ENCODE results near the gene HELZ2.
"Not testable (repeated sequence)": the region's sequence is repeated elsewhere in the genome, so short reads cannot be mapped to it uniquely, and the experiment has no call there.

HELZ2 gene

DNA sequence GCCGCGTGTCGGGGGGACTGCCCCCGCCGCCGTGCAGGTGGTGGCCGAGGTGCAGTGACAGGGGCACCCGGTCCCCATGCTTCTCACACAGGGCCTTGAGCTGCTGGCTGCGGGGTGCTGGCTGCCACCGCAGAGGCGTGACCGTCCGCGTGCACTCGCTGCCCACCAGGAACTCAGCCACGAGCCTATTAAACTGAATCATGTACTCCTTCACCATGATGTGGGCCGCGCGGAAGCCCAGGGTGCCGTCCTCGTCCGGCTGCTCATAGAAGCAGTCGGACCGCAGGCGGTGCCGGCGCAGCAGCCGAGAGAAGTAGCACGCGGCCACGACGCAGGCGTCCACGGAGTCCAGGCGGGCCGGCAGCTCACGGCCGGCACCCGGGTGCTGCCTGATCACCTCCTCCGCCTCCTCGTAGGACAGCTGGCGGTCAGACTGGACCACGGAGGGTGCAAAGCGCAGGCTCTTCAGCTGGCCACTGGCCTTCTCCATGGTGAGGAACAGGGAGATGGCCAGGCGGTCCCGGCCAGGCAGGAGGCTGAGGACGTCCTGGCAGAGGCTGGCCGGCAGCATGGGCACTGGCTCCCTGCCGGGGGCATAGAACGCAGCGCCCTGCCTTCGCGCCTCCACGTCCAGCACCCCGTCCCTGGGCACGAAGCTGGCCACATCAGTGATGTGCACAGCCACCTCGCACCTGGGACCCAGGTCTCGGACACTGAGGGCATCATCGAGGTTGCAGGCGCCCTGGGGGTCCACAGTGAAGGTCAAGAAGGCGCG lies 9.8 kb downstream of the HELZ2 start:
- no peak for DNase-seq

DNA sequence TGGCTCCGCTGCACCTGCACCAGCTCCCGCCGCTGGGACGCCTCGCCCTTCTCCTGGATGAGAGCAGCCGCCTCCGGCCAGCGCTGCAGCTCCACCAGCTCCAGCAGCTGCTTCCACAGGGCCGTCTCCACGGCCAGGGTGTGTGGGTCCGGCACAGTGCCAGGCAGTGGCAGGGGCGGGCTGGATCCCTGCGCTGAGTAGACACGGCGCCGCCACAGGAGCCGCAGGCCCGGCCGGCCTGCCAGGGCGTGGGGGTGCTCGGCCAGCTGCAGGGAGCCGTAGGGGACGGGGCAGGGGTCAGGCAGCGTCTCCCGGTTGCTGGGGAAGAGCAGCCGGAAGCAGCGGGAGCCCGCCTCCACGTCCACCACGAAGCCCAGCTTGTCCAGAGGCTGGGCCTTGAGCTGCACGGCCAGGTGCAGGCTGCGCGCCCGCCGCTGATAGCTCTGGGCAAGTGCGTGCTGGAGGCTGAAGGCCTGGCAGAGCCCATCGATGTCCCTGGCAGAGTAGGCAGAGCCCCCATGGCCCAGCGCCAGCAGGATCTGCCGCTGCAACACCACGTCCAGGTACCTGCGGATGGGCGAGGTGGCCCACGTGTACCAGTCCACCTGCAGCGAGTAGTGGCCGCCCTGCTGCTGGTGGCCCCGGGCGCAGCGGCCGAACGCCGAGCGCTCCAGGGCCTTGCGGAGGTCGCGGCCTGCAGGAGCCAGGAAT lies 10.7 kb downstream of the HELZ2 start:
- no peak for DNase-seq

DNA sequence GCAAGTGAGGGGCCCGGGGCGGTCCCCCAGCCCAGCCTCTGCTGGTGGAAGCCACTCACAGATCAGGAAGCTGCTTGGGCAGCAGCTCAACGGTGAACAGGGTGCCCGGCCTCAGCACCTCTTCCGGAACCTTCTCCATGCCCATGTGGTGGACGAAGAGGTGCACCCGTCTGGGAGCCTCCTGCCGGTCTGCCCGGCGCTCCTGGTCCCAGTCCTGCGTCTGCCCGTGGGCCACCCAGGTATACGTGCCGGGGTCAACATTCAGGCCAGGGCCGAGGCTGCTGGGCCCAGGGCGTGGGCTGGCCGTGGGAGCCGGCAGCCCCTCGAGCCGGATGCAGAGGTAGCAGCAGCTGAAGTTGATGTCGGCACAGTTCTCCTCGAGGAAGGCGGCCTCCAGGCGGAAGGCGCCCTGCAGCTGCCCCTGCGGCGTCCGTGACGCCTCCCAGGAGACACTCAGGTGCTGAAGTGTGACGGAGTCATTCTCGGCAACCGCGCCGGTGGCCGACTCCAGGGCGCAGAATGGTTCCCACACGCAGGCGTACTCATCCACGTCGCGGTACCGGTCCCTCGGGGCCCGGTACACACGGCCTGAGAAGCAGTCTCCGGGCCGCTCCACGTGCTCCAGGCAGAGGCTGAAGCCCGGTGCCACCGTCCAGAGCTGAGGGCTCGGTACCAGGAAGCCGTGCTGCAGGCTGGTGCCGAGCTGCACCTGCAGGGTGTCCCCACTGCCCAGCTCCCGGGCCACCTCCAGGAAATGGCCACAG lies 11.4 kb downstream of the HELZ2 start:
- no peak for DNase-seq

DNA sequence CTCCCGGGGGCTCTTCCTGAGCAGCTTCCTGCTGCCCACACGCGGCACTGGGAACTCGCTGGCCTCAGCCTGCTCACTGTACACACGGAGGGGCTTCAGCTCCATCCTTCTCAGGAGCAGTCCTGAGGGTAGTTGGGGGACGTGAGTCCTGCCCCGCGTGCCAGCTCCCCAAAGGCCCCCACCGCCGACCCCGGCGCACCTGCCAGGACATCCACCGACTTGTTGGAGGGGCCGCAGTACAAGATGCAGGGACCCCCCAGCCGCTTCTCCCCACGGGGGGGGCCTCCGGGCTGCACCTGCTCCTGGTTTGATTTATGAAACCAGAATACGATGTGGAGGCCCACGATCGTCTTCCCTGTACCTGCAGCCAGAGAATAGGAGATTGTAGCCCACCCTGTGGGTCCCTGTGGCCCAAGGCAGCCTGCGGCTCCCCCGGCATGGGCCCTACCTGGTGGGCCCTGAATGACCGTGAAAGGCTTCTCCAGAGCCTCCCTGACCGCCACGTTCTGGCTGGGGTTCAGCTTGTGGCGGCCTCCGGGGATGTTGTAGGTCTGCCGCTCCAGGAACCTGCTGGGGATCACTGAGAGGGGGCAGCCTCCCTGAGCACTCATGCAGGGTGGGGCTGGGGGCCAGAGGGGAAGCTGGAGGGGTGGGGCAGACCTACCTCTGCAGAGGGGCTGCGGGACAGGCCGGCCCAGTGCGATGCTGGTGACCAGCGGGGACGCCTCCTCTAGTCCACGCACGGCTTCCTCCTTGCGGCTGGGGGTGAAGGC lies 12.2 kb downstream of the HELZ2 start:
- DNase-seq = no peak

DNA sequence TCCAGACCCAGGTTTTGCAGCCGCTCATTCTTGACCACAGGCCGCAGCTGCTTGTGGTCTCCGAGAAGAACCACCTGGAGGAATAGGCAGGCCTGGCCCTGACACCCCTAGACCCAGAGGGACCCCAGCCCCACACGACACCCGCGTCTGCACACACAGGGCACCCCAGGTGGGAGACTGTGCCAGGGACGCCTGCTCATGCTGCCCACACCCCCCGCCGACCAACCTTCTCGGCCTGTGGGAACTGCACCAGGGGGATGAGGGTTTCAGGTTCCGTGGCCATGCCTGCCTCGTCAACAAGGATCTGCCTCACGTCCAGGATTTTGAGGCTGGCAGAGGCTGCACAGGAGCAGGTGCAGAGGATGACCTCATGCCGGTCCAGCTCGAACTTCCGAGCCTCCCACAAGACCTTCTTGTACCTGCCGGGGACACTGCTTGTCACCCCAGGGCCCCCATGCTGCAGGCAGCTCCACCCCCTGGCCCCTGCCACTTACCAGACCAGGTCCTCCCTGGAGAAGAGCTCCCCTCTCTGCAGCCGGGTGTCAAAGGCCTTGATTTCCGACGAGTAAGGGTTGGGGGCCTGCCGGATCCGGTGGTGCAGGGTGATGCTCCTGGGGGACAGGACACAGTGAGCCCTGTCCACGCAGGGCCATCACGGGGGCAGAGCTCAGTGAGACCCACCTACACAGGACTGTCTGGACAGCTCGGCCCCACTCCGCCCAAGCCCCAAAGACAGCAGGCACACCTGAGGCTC lies 13.0 kb downstream of the HELZ2 start:
- DNase-seq = no peak

DNA sequence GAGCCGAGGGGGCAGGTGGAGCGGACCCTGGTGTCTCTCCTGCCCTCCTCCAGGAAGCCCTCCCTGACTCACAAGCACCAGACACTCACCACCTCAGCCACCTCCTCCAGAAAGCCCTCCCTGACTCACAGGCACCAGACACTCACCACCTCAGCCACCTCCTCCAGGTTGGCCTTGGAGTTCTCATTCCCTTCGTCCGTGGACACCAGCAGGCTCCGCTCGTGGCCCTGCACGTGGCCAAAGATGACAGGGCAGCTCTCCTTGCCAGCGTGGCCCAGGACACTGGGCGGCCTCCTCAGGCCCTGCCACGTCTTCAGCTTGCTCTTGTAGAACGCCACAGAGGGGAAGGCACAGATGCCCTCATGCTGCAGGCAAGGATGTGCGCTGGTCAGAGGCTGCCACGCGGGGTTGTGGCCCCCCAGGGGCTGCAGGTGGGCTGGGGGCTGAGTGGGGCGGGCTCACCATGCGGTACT lies 13.7 kb downstream of the HELZ2 start:
- no peak for DNase-seq

DNA sequence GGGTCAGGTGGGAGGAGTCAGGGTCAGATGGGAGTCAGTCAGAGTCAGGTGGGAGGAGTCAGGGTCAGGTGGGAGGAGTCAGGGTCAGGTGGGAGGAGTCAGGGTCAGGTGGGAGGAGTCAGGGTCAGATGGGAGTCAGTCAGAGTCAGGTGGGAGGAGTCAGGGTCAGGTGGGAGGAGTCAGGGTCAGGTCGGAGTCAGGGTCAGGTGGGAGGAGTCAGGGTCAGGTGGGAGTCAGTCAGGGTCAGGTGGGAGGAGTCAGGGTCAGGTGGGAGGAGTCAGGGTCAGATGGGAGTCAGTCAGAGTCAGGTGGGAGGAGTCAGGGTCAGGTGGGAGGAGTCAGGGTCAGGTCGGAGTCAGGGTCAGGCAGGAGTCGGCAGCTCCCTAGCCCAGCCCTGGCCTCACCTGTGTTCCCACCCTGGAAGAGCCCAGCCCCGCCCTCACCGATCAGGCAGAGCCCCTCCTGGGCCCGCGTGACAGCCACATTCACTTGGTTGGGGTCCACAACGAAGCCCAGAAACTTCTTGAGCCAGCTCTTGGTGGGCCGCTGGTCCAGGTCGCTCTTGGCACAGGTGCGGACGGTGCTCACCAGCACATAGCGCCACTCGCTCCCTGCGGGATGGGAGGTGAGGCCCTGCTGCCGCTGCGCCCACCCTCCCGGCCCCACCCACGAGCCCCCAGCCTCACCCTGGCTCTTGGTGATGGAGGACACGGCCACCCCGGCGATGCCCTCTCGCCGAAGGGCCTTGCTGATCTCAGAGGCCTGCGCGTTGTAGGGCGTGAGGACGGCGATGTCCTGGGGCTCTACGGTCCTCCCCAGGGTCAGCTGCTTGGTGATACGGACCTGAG lies 14.3 kb downstream of the HELZ2 start:
- DNase-seq = not testable (repeated sequence)

DNA sequence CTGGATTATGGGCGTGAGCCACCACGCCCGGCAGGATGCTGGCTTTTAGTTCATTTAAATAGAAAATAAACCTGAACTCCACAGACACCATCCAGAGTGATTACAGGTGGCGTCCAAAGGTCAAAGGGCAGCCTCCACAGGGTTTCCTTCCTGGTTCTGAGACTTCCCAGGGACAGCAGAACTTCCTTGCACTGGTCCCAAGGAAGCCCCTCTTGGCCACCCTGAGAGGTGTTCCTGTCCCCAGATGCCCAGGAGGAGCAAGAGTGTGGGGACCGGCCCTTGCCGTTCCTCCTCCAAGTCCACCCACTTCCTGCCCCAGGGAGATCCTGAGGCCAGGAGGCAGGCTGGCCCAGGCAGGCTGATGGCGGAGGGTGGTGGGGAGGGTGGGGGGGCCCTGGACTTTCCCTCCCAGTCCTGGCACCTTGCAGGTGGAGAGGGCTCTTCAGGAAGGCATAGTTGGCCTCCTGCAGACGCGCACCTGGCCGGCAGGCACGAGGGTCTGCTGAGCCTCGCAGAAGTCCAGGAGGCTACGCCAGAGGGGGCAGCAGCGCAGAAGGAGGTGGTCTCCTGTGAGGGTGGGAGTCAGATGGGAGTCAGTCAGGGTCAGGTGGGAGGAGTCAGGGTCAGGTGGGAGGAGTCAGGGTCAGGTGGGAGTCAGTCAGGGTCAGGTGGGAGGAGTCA lies 15.1 kb downstream of the HELZ2 start:
- no peak for DNase-seq

DNA sequence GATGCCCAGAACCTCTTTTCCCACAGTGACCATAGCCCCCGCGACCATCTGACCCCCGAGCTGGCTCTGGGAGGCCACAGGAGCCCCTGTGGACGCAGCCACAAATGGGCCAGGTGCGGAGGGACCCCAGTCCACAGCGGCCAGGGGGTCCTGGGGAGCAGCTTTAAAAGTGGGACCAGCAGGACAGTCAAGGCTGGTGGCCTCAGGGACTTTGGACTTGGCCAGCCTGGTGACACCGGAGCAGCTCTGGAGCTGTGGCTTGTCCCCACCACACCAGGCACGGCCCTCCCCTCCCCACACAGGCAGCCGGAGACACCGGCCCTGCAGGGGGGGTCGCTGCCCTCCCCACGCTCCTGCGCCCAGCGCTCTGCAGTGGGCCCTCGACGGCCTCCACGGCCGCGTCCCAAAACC lies 16.6 kb downstream of the HELZ2 start:
- no peak for DNase-seq

DNA sequence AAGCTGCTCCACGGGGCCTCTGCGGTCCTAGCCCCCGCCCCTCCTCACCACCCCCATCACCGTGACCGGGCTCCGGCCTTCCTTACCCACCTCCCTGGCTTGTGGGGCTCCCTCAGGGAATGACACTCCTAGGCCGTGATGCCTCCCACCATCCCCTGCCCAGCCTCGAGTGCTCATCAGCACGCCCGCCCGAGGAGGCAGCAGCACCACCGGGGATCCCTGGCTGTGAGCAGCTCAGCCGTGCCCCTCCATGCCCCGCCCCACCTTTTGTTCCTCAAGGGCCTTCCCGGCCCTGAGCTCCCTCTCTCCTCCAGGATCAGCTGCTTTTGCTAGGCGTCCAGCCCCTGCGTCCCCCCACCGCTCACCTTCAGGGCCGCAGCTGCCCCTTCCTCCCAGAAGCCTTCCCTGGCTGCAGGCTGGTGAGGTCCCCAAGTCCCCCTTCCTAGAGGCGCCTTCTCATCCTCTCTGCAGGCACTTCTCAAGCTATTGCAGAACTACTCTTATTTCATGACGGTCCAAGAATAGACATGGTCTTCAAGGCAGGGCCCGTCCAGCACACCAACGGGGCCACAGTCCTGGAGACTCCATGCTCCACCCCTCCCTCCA lies 17.1 kb downstream of the HELZ2 start:
- no peak for DNase-seq

DNA sequence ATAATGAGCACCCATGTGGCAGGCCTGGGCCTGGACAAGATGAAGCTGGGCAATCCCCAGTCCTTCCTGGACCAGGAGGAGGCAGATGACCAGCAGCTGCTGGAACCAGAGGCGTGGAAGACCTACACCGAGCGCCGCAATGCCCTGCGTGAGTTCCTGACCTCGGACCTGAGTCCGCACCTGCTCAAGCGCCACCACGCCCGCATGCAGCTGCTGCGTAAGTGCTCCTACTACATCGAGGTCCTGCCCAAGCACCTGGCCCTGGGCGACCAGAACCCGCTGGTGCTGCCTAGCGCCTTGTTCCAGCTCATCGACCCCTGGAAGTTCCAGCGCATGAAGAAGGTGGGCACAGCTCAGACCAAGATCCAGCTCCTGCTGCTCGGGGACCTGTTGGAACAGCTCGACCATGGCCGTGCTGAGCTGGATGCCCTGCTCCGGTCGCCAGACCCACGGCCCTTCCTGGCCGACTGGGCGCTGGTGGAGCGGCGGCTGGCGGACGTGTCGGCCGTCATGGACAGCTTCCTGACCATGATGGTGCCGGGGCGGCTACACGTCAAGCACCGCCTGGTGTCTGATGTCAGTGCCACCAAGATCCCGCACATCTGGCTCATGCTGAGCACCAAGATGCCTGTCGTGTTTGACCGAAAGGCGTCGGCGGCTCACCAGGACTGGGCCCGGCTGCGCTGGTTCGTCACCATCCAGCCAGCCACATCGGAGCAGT lies 18.2 kb downstream of the HELZ2 start:
- DNase-seq = no peak

DNA sequence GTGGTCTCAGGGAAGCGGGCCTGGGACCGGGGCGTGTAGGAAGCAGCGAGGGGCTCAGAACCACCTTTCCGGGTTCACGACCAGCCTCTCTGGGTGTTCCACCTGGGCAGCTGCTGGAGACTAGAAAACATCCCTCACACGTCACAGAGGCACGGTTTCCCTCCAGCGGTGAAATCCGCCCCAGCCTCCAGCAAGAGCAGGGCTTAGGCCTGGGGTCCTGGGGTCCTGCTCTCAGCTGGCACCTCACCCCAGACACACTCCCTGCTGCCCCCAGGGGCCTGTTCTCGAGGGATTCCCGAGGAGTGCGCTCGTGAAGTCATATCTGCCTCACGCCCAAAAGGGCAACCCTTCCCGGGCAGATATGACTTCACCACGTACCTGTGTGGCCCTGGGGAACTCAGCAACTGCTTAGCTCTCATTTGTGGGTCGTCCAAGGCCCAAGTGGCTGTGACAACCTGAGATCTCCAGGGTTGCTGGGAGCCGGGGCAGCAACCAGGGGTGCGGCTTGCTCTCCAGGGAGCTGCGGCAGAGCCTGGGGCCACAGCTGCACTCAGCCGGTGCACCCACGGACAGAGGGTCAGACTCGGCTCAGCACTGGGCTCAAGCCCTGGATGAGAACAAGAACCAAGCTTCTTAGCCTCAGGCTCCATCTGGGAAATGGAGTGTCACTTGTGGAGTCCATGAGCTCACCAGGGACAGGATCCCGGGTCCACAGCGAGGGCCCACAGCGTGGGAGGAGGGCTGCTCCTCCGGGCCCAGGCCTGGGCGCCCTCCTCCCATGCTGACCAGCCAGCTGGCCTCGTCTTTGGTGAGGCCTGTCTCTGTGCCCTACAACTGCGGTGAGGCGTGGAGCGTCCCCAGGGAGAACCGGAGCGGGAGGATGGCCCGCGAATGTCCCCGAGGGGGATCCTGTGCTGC lies 19.4 kb downstream of the HELZ2 start:
- no peak for DNase-seq

DNA sequence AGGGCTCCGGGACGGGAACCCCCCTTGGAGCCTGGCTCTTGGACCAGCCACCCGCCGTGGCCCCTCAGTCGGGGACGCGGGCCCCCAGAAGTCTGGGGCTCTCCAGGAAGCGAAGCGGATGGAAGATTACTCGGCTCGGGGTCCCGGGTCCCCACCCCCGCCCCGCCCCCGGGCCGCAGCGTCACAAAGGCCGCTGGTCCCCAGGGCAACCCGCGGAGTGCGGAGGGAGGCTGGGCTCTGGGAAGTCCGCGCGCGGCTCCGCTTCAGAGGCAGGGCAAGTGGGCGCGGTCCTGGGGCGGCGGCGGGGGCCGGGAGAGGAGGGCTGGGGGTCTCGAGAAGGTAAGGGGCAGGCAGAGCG lies 20.1 kb downstream of the HELZ2 start, which contains the start of gene FNDC11:
TSS of gene FNDC11 (plus strand) at position 227 of the 358 bp plus-strand sequence. CDS start 1,505 bp downstream, outside the sequence.
- DNase-seq = no peak

DNA sequence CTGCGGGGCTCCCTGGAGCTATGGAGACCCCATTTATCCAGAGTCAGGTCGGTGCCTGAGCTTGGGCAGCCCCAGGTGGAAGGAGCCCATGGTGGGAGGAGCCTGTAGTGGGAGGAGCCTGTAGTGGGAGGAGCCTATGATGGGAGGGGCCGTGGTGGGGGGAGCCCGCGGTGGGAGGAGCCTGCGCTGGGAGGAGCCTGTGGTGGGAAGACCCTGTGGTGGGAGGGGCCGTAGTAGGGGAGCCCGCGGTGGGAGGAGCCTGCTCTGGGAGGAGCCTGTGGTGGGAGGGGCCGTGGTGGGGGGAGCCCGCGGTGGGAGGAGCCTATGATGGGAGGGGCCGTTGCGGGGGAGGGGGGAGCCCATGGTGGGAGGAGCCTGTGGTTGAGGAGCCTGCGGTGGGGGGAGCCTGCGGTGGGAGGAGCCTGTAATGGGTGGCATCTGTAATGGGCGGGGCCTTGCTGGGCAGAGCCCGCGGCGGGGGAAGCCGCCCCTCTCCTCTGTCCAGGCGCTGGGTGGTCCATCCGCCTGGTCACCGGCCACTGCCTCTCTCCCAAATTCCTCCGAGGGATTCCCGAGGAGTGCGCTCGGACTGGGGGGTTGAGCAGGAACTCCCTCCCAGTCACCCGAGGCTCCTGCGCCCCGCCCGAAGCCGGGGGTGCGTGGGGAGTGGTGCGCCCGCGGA lies 20.6 kb downstream of the HELZ2 start:
- peak; percentile 70 for DNase-seq

DNA sequence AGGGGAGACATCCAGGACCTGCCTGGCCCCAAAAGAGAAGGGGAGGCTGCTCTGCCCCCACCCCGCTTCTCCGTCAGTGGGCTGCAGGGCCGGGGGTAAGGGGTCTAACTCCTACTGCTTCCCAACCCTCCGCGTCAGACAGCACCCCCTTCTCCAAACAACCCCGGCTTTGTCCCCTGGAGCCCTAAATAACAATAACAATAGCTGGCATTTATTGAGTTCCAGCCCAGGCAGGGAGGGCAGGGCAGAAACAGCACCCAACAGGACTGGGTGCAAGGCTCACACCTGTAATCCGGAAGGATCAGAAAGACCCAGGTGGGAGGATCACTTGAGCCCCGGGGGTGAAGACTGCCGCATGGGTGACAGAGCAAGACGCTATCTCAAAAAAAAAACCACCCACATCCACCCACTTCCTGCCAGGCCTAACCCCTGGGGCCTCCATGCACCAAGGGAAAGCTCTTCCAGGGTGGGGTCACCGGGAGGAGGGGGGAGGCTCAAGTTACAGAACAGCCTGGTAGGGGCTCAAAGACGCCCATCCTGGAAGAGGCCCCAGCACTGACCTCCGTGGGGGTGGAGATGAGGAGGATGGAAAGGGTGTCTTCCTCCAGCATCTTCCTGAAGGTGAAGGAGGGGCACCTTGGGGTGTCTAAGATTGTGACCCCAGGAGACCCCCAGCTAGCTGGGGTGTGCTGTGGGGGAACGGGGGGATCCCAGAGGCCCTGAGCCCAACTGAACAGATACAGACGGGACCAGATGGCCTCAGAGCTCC lies 21.4 kb downstream of the HELZ2 start:
- no peak for DNase-seq

DNA sequence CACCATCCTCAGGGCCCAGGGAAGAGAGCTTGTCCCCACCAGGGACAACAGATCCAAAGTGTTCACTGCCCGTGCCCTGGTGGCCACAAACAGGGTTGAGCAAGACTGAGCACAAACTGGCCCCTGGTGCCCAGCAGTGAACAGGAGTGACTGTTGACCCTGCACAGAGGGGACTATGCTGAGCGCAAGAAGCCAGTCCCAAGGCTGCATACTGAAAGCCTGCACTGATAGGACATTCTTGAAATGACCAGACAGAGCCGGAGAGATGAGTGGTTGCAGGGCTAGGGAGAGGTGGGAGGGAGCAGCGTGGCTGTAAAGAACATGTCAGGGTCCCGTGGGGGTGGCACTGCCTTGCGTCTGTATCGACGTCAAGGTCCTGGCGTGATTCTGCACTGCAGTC lies 23.0 kb downstream of the HELZ2 start:
- no peak for DNase-seq

Measured in NCI-H526 treated with DMSO at 0.1 percent for 48 hours (cell line).